HG02938 (cell line): ENCODE results near the gene FIP1L1.

Experiments
- ATAC-seq: cut with Tn5 transposase; IDR thresholded peaks from one replicate; pipeline ENCODE4 v1.9.1; 2021; ENCODE audit warnings: mild to moderate bottlenecking, moderate library complexity; ENCODE audit not compliant: unreplicated experiment

FIP1L1 gene

GRCh38 chr4:53499791-53500190, 122.3 kb downstream of the FIP1L1 start:
- no peak for ATAC-seq

GRCh38 chr4:53500546-53500945, 123.1 kb downstream of the FIP1L1 start:
- no peak for ATAC-seq

GRCh38 chr4:53501561-53501960, 124.1 kb downstream of the FIP1L1 start:
- no peak for ATAC-seq

GRCh38 chr4:53502094-53502493, 124.7 kb downstream of the FIP1L1 start:
- no peak for ATAC-seq

- no peak for ATAC-seq
These were observed 128.5 kb downstream of the FIP1L1 start for GRCh38 chr4:53505947-53506346.

GRCh38 chr4:53507058-53507457, 129.6 kb downstream of the FIP1L1 start:
- no peak for ATAC-seq

GRCh38 chr4:53507671-53508286, 130.3 kb downstream of the FIP1L1 start:
- ATAC-seq: no peak

- no peak for ATAC-seq
These were observed 131.0 kb downstream of the FIP1L1 start for GRCh38 chr4:53508446-53508845.

GRCh38 chr4:53510321-53510720, 132.9 kb downstream of the FIP1L1 start:
- ATAC-seq: no peak
